ENCODE measurements around the gene ZBTB7C.

The ZBTB7C gene

GRCh38 chr18:48319801-48320638 is 89.2 kb downstream of the ZBTB7C start:
- TF ChIP-seq ELF4 (IDR thresholded peaks at IDR 0.05) (no peak), TARDBP (IDR thresholded peaks at IDR 0.05) (no peak), ZNF384 (IDR thresholded peaks at IDR 0.05) (no peak), SP1 (IDR thresholded peaks at IDR 0.05) (no peak), CTBP1 (IDR thresholded peaks at IDR 0.05; ENCODE audit: borderline replicate concordance) (no peak), BHLHE40 (IDR thresholded peaks at IDR 0.05; ENCODE audit: borderline replicate concordance) (no peak), SUZ12 (IDR thresholded peaks at IDR 0.05) (no peak), HDGF (IDR thresholded peaks at IDR 0.05; ENCODE audit: borderline replicate concordance) (no peak), LEF1 (IDR thresholded peaks at IDR 0.05; ENCODE audit: borderline replicate concordance) (no peak), FOXM1 (IDR thresholded peaks at IDR 0.05; ENCODE audit: borderline replicate concordance) (no peak), L3MBTL2 (conservative IDR thresholded peaks at IDR 0.05) (no peak), NFRKB (IDR thresholded peaks at IDR 0.05) (no peak), FOXK2 (IDR thresholded peaks at IDR 0.05) (no peak), PKNOX1 (IDR thresholded peaks at IDR 0.05) (no peak)
- no peak for DNase-seq (ENCODE audit: extremely low spot score)
- CTCF ChIA-PET: no interaction called here
- POLR2A ChIA-PET: no interaction called here

GRCh38 chr18:48318436-48318835 is 90.7 kb downstream of the ZBTB7C start:
- no peak for DNase-seq (ENCODE audit: extremely low spot score)
- POLR2A ChIA-PET: no interaction called here
- TF ChIP-seq SUZ12 (IDR thresholded peaks at IDR 0.05) (no peak), FOXA1 (IDR thresholded peaks at IDR 0.05) (no peak)
- CTCF ChIA-PET: no interaction called here

GRCh38 chr18:48317781-48318381 is 91.3 kb downstream of the ZBTB7C start:
- ChIA-PET CTCF (interaction anchor here (0.5 to 0.9 kb wide), 3 partner anchors 11 to 801 kb away, joined by 3 read pairs; no protein-coding TSS in a partner anchor), POLR2A (no interaction called here)
- TF ChIP-seq BHLHE40 (IDR thresholded peaks at IDR 0.05; ENCODE audit: borderline replicate concordance): no peak
- TF ChIP-seq ARNT (IDR thresholded peaks at IDR 0.05): no peak
- no peak for TF ChIP-seq CTBP1 (IDR thresholded peaks at IDR 0.05; ENCODE audit: borderline replicate concordance)
- TF ChIP-seq PKNOX1 (IDR thresholded peaks at IDR 0.05): no peak
- no peak for TF ChIP-seq TARDBP (IDR thresholded peaks at IDR 0.05)
- TF ChIP-seq ELF4 (IDR thresholded peaks at IDR 0.05): no peak
- no peak for TF ChIP-seq FOXM1 (IDR thresholded peaks at IDR 0.05; ENCODE audit: borderline replicate concordance)
- no peak for TF ChIP-seq LEF1 (IDR thresholded peaks at IDR 0.05; ENCODE audit: borderline replicate concordance)
- no peak for TF ChIP-seq HDGF (IDR thresholded peaks at IDR 0.05; ENCODE audit: borderline replicate concordance)
- no peak for TF ChIP-seq L3MBTL2 (conservative IDR thresholded peaks at IDR 0.05)
- TF ChIP-seq ZNF384 (IDR thresholded peaks at IDR 0.05): no peak
- TF ChIP-seq FOXK2 (IDR thresholded peaks at IDR 0.05): no peak
- TF ChIP-seq FOXA1 (IDR thresholded peaks at IDR 0.05): no peak
- no peak for TF ChIP-seq SP1 (IDR thresholded peaks at IDR 0.05)
- no peak for TF ChIP-seq NFRKB (IDR thresholded peaks at IDR 0.05)
- no peak for TF ChIP-seq SUZ12 (IDR thresholded peaks at IDR 0.05)
- no peak for DNase-seq (ENCODE audit: extremely low spot score)

- DNase-seq (ENCODE audit: extremely low spot score): no peak
- TF ChIP-seq SP1 (IDR thresholded peaks at IDR 0.05): no peak
- no peak for TF ChIP-seq ARNT (IDR thresholded peaks at IDR 0.05)
- no peak for TF ChIP-seq FOXM1 (IDR thresholded peaks at IDR 0.05; ENCODE audit: borderline replicate concordance)
- TF ChIP-seq HDGF (IDR thresholded peaks at IDR 0.05; ENCODE audit: borderline replicate concordance): no peak
- no peak for TF ChIP-seq ELF4 (IDR thresholded peaks at IDR 0.05)
- TF ChIP-seq ZNF384 (IDR thresholded peaks at IDR 0.05): no peak
- TF ChIP-seq FOXK2 (IDR thresholded peaks at IDR 0.05): no peak
- no peak for TF ChIP-seq SUZ12 (IDR thresholded peaks at IDR 0.05)
- no peak for TF ChIP-seq CTBP1 (IDR thresholded peaks at IDR 0.05; ENCODE audit: borderline replicate concordance)
- no peak for TF ChIP-seq PKNOX1 (IDR thresholded peaks at IDR 0.05)
- no peak for TF ChIP-seq LEF1 (IDR thresholded peaks at IDR 0.05; ENCODE audit: borderline replicate concordance)
- no peak for TF ChIP-seq TARDBP (IDR thresholded peaks at IDR 0.05)
- no peak for TF ChIP-seq NFRKB (IDR thresholded peaks at IDR 0.05)
- TF ChIP-seq BHLHE40 (IDR thresholded peaks at IDR 0.05; ENCODE audit: borderline replicate concordance): no peak
- no peak for TF ChIP-seq FOXA1 (IDR thresholded peaks at IDR 0.05)
- ChIA-PET CTCF (no interaction called here), POLR2A (no interaction called here)
Observed at GRCh38 chr18:48316177-48316576, 93.0 kb downstream of the ZBTB7C start.

GRCh38 chr18:48314690-48315089 is 94.5 kb downstream of the ZBTB7C start:
- CTCF ChIA-PET: no interaction called here
- DNase-seq (ENCODE audit: extremely low spot score): no peak
- POLR2A ChIA-PET: no interaction called here
- TF ChIP-seq SUZ12 (IDR thresholded peaks at IDR 0.05): no peak
- no peak for TF ChIP-seq BHLHE40 (IDR thresholded peaks at IDR 0.05; ENCODE audit: borderline replicate concordance)
- no peak for TF ChIP-seq HDGF (IDR thresholded peaks at IDR 0.05; ENCODE audit: borderline replicate concordance)
- no peak for TF ChIP-seq FOXM1 (IDR thresholded peaks at IDR 0.05; ENCODE audit: borderline replicate concordance)
- TF ChIP-seq FOXK2 (IDR thresholded peaks at IDR 0.05): no peak
- no peak for TF ChIP-seq ZNF384 (IDR thresholded peaks at IDR 0.05)
- no peak for TF ChIP-seq PKNOX1 (IDR thresholded peaks at IDR 0.05)
- TF ChIP-seq L3MBTL2 (conservative IDR thresholded peaks at IDR 0.05): no peak
- TF ChIP-seq SP1 (IDR thresholded peaks at IDR 0.05): no peak
- TF ChIP-seq TARDBP (IDR thresholded peaks at IDR 0.05): no peak
- no peak for TF ChIP-seq LEF1 (IDR thresholded peaks at IDR 0.05; ENCODE audit: borderline replicate concordance)
- TF ChIP-seq ARNT (IDR thresholded peaks at IDR 0.05): no peak
- TF ChIP-seq CTBP1 (IDR thresholded peaks at IDR 0.05; ENCODE audit: borderline replicate concordance): no peak
- no peak for TF ChIP-seq ELF4 (IDR thresholded peaks at IDR 0.05)
- TF ChIP-seq FOXA1 (IDR thresholded peaks at IDR 0.05): no peak
